ENCODE measurements around the gene RAB22A.

RAB22A gene, protein sequence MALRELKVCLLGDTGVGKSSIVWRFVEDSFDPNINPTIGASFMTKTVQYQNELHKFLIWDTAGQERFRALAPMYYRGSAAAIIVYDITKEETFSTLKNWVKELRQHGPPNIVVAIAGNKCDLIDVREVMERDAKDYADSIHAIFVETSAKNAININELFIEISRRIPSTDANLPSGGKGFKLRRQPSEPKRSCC

GRCh38 chr20:58309591-58310290 is at the start of gene RAB22A:
TSS of gene RAB22A (plus strand) at chr20:58309715. CDS start at chr20:58309977, 262 bp downstream.
- peak; percentile 75 for DNase-seq (ENCODE audit: low spot score)

DNA sequence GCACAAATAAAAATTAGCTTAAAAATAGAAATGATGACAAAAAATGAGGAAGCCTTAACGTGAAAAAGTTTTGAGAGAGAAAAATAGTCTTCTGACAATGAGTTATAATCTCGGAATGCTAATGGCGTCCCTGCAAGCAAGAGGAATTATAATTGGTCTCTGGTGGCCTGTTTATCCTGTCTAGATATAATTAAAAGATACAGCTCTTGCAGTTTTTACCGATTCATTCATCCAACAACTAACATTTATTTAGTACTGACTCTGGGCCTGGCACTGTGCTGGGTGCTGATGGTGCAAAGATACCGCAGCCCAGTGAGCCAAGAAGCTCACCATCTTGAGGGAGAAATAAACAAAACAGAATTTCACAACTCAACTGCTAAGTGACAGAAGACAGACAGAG is 49.5 kb upstream of the RAB22A start:
- DNase-seq (ENCODE audit: low spot score), result no peak

GRCh38 chr20:58261660-58262059 is 47.9 kb upstream of the RAB22A start:
- no peak for DNase-seq (ENCODE audit: low spot score)

GRCh38 chr20:58264271-58264670 is 45.2 kb upstream of the RAB22A start:
- DNase-seq (ENCODE audit: low spot score), result no peak

GRCh38 chr20:58267389-58268215 is 41.9 kb upstream of the RAB22A start:
- DNase-seq (ENCODE audit: low spot score), result no peak

DNA sequence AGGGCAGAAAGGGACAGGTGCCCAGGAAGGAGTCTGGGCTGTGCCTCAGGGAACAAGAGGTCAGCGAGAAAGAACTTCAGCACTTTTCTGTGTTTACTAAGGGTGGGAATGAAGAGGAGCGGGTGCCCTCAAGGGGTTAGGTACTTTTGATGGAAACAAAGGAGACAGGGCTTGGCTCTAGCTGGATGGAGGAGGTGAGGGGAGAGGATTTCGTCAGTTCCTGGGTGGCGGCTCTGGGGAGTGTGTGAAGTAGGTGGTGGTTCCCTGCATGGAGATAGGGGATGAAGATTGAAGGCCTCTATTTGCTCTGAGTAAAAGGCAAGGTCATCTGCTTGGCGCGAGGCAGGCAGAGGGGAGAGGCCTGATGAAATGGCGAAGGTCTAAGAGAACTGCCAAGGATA is 41.1 kb upstream of the RAB22A start:
- DNase-seq (ENCODE audit: low spot score), result no peak

GRCh38 chr20:58268936-58269619 is 40.4 kb upstream of the RAB22A start:
- no peak for DNase-seq (ENCODE audit: low spot score)

GRCh38 chr20:58271606-58272351 is 37.7 kb upstream of the RAB22A start:
- DNase-seq (ENCODE audit: low spot score), result no peak

DNA sequence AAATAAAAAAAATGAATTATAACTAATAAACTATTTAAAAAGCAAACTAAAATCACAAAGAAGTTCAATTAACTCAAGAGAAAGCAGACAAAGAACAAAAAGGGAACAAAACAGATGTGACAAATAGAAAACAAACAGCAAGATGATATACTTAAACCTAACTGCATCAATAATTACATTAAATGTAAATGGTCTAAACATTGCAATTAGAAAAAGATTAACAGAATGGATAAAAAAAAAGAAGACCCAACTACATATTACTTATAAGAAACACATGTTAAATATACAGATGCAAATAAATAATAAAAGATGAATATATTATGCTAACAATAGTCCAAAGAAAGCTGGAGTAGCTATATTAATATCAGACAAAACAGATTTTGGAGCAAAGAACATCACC is 35.1 kb upstream of the RAB22A start:
- no peak for DNase-seq (ENCODE audit: low spot score)

- DNase-seq (ENCODE audit: low spot score), result no peak
Observed at GRCh38 chr20:58277107-58277506, 32.4 kb upstream of the RAB22A start.

DNA sequence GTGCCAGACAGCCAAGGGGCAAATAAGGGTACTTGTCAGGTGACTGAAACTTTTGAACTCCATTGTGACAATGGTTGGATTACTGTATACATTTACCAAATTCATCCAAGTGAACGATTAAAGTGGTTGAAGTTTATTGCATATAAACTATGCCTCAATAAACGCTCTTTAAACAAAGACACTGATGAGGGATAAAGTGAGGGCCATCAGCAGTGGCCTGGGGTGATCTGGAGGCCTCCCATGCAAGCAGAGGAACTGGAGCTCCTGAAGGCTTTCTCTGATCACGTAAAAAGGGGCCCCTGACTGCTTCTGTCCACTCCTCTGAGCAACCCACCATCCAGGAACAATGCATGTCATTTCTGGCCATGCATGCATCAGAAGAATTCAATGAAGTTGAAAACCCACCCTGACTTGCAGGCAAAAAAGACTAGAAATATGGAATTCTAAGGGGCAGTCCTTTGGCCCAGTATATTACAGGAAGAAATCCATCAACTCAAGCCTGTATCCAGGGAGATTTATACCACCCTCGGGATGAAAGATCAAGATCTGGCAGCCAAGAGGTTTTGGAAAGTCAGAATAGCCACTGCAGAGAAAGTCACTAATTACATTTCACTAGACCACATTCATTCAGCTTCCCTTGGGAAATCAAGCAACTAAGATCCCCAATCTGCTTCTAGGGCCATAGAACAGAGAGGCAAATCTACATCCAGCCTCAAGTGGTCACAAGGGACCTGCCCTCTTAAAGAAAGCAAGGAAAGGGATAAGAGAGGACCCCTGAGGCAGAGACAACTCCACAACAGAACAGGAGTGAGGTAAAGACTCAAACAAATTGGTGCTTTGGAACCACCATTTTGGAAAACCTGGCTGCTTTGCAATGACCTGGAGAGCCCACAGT is 31.7 kb upstream of the RAB22A start:
- no peak for DNase-seq (ENCODE audit: low spot score)

DNA sequence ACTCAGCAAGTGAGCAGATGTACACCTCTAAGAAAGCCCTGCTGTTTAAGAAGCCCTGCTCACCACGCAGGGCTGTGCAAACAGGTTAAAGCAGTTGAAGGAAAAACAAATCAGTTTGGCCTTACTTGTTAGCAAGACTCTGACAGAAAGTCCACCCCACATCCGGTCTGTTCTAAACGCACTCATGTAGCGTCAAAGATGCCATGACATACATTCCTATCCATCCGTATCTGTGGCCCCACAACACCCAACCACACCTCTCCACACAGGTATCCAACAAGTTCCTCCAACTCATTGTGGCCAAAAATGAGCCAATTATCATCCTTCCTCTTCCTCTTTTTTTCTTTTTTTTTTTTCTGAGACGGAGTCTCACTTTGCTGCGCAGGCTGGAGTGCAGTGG is 22.8 kb upstream of the RAB22A start:
- no peak for DNase-seq (ENCODE audit: low spot score)

DNA sequence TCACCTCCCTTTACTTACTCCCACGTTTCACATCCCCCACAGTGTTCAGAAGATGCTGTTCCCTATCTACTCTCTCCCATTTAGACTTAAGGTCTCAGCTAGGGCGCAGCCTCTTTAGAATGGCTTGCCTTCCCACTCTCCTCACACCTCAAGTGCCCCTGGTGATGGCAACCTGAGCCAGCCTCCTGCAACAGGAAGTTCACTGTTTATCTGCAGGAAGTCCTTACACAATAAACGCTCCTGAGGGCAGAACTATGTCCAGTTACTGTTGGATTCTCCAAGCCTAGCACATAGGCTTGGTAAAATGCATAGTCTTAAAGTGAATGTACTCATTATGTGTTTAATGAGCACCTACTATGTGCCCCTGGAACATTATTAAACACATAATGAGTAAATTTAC is 21.9 kb upstream of the RAB22A start:
- DNase-seq (ENCODE audit: low spot score), result no peak

DNA sequence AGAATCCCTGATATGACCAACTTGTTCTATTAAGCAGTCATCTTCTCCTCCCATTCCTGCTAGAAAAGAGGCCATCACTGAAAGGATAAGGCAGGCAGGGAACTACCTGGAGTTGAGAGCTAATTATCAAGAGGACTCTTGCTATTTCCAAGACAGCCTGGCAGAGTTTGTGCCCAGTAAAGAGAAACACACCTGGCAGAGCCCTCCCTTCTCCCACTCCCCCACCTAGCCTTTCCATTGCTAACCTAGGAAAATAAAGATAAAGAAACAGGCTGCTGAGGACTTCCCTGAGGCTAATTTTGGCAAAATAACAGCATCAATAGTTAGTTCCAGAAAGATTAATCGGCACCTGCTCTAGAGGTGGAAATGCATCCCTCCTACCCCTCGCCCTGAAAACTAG is 20.4 kb upstream of the RAB22A start:
- DNase-seq (ENCODE audit: low spot score), result no peak

DNA sequence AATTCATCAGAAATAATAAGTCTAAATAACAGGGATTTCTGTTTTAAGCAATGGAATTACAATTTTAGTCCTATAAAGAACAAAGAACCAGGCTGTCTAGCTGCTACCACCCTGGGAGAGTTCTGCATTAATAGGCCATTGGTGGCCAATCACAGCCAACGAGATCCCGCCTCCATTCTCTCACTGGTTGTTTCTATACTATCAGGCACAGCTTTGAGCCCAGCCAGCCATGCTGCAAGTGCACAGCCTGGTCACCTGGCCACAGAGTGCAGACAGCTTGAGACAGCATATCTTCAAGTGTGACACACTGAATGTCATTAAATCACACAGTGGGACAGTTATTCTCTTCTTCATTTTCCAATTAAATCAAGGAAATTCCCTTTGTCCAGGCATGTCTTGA is 16.1 kb upstream of the RAB22A start:
- DNase-seq (ENCODE audit: low spot score), result peak; percentile 65

GRCh38 chr20:58294497-58295455 is 14.7 kb upstream of the RAB22A start:
- no peak for DNase-seq (ENCODE audit: low spot score)

GRCh38 chr20:58296051-58296837 is 13.3 kb upstream of the RAB22A start:
- DNase-seq (ENCODE audit: low spot score), result no peak

DNA sequence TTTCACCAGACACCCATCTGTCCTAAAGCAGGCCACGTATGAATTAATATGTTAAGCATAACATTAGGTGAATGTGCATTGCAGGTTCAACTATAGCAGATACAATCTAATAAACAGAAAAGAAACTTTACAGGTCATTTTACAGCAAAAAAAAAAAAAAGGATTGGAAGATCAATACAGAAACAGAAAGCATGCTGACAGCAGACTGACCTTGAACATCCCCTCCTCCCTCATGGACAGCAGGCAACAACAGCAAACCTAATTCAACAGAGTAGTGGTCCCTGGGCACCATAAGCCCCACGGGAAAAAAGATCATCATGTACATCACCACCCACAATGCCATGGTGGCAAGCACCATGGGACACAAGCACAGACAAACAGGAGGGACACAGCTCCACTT is 12.1 kb upstream of the RAB22A start:
- DNase-seq (ENCODE audit: low spot score), result no peak

- no peak for DNase-seq (ENCODE audit: low spot score)
Observed at GRCh38 chr20:58300321-58300720, 9.2 kb upstream of the RAB22A start.
